Peyer's patch (tissue), 4 donors: ENCODE results near the gene PTGER1. TPM values are rescaled to one million over a fixed set of nuclear protein-coding genes. Genes with fewer than 3 reads are reported as not detected.
A peak's percentile ranks its signal among the peaks of the same experiment; 100 is the strongest.

Experiments
- DNase-seq, 3 donors: peaks; one replicate each; pipeline ENCODE4 v3.0.0-alpha.2; 2017 to 2019
- H3K27ac ChIP-seq, 4 donors: fragments of 200-600 bp; sonication (generic); one replicate each; pipeline ENCODE4 v1.5.1; 2016 to 2019
- H3K27me3 ChIP-seq, 2 donors: fragments of 200-600 bp; sonication (generic); one replicate each; pipeline ENCODE4 v1.5.1; 2019
- H3K36me3 ChIP-seq, 3 donors: fragments of 200-600 bp; sonication (generic); one replicate each; pipeline ENCODE4 v1.5.1; 2016 to 2019
- H3K4me1 ChIP-seq, 4 donors: fragments of 200-600 bp; sonication (generic); one replicate each; pipeline ENCODE4 v1.5.1; 2016 to 2019
- H3K4me3 ChIP-seq, 4 donors: fragments of 200-600 bp; sonication (generic); 1 replicate in 3 of 4; 2 replicates in 1 of 4; pipeline ENCODE4 v1.5.1; 2016 to 2019; ENCODE audit warnings: mild to moderate bottlenecking in 1 of 4
- H3K9me3 ChIP-seq, 4 donors: fragments of 200-600 bp; sonication (generic); one replicate each; pipeline ENCODE4 v1.5.1; 2016 to 2019; ENCODE audit warnings: mild to moderate bottlenecking in 1 of 4
- CTCF ChIP-seq, 6 experiments: fragments of 450-650 bp in 4 of 6; fragments of 200-600 bp in 2 of 6; sonication (generic) in 1 of 6; IDR thresholded peaks; one replicate each; pipeline ENCODE4 v1.5.1; 2017 to 2019; ENCODE audit warnings: antibody characterized with exemption in 6 of 6, mild to moderate bottlenecking in 3 of 6, moderate library complexity in 1 of 6
- POLR2A ChIP-seq, 2 donors: fragments of 450-650 bp; IDR thresholded peaks; one replicate each; pipeline ENCODE4 v1.5.1; 2017; ENCODE audit warnings: antibody characterized with exemption in 2 of 2, mild to moderate bottlenecking in 2 of 2, moderate library complexity in 2 of 2
- total RNA-seq, 4 donors: library from RNA; depleted of rRNA; stranded (reverse); fragments of >200 nt; gene quantifications; one replicate each; pipeline ENCODE4 v1.1.0, GENCODE V29; 2016

Gene PTGER1
- total RNA-seq, 4 donors from 2014 or later: not detected

GRCh38 chr19:14492756-14493337, 17.7 kb upstream of the PTGER1 start:
- TF ChIP-seq CTCF (IDR thresholded peaks at IDR 0.05) (no peak), POLR2A (IDR thresholded peaks at IDR 0.05) (no peak)
- H3K4me1 ChIP-seq: peaks cover 6 to 28% (median 8%) of the 10 kb centered on the region in 4 donors
- H3K27ac ChIP-seq: no peak overlapping the region
- peaks cover 0 to 35% (median 0%) of the 10 kb centered on the region in 3 donors for H3K36me3 ChIP-seq
- DNase-seq: no peak
- H3K4me3 ChIP-seq: no peak overlapping the region
- H3K9me3 ChIP-seq: no peaks in the 10 kb centered on the region
- H3K27me3 ChIP-seq: no peaks in the 10 kb centered on the region

- DNase-seq: no peak
- Histone ChIP-seq H3K36me3 (peaks cover 0 to 59% (median 0%) of the 10 kb centered on the region in 3 donors), H3K4me1 (no peaks in the 10 kb centered on the region), H3K4me3 (no peak overlapping the region), H3K9me3 (no peaks in the 10 kb centered on the region), H3K27ac (no peak overlapping the region), H3K27me3 (no peaks in the 10 kb centered on the region)
- no peak for TF ChIP-seq POLR2A (IDR thresholded peaks at IDR 0.05)
- no peak for TF ChIP-seq CTCF (IDR thresholded peaks at IDR 0.05)
These were observed 12.4 kb upstream of the PTGER1 start for GRCh38 chr19:14487370-14488125.

GRCh38 chr19:14482172-14482941, 7.2 kb upstream of the PTGER1 start:
- no peak overlapping the region for H3K4me3 ChIP-seq
- no peaks in the 10 kb centered on the region for H3K9me3 ChIP-seq
- DNase-seq: no peak
- peaks cover 0 to 6% (median 0%) of the 10 kb centered on the region in 4 donors for H3K4me1 ChIP-seq
- H3K27me3 ChIP-seq: no peaks in the 10 kb centered on the region
- no peak overlapping the region for H3K27ac ChIP-seq
- peaks cover 0 to 62% (median 0%) of the 10 kb centered on the region in 3 donors for H3K36me3 ChIP-seq
- TF ChIP-seq POLR2A (IDR thresholded peaks at IDR 0.05) (no peak), CTCF (IDR thresholded peaks at IDR 0.05) (no peak)

GRCh38 chr19:14480700-14481079, 5.5 kb upstream of the PTGER1 start:
- H3K4me3 ChIP-seq: no peak overlapping the region
- TF ChIP-seq CTCF (IDR thresholded peaks at IDR 0.05) (no peak), POLR2A (IDR thresholded peaks at IDR 0.05) (no peak)
- no peak for DNase-seq
- H3K9me3 ChIP-seq: no peaks in the 10 kb centered on the region
- no peak overlapping the region for H3K27ac ChIP-seq
- peaks cover 0 to 58% (median 0%) of the 10 kb centered on the region in 3 donors for H3K36me3 ChIP-seq
- no peaks in the 10 kb centered on the region for H3K27me3 ChIP-seq
- H3K4me1 ChIP-seq: peaks cover 0 to 9% (median 0%) of the 10 kb centered on the region in 4 donors

GRCh38 chr19:14479975-14480699, 5.0 kb upstream of the PTGER1 start:
- TF ChIP-seq POLR2A (IDR thresholded peaks at IDR 0.05) (no peak), CTCF (IDR thresholded peaks at IDR 0.05) (peak; percentile 69 to 91 (median 74))
- peak in 2 of 3 donors; percentile 53 to 79 for DNase-seq
- Histone ChIP-seq H3K27ac (peak overlapping the region in 1 of 4 donors; percentile 42), H3K4me3 (peak overlapping the region in 1 of 4 donors; percentile 2), H3K36me3 (peaks cover 0 to 57% (median 0%) of the 10 kb centered on the region in 3 donors), H3K9me3 (no peaks in the 10 kb centered on the region), H3K4me1 (peaks cover 0 to 15% (median 2%) of the 10 kb centered on the region in 4 donors), H3K27me3 (no peaks in the 10 kb centered on the region)
